HepG2 (cell line): ENCODE measurements around the gene CYP4X1. TPM values are rescaled to one million over a fixed set of nuclear protein-coding genes. Genes with fewer than 3 reads are reported as not detected.
"Not testable (repeated sequence)": the region's sequence is repeated elsewhere in the genome, so short reads cannot be mapped to it uniquely, and the experiment has no call there.

Experiments used
- ATAC-seq: fragments of 200-7000 bp; cut with Tn5 transposase; 3 replicates; pipeline ENCODE4 v1.9.1; 2020; ENCODE audit warnings: mild to moderate bottlenecking, moderate library complexity
- BruUV-seq: library from RNA; stranded (reverse); fragments of 400-500 nt; replicated peaks from 2 replicates; lab custom pipeline; 2021; lab: Mats Ljungman, UMichigan
- CTCF ChIA-PET: fragments of 300-600 bp; formaldehyde crosslinking; extraction: SDS; loops from one replicate; lab custom pipeline; 2021; ENCODE audit warnings: low total read pairs, inconsistent platforms, low intra/inter-chr PET ratio; lab: Yijun Ruan, JAX
- POLR2A ChIA-PET: fragments of 350-600 bp; sonication (Branson Sonifier 250); formaldehyde crosslinking; loops from one replicate; lab custom pipeline; 2020; ENCODE audit warnings: antibody characterized with exemption, inconsistent platforms; lab: Yijun Ruan, JAX
- DNase-seq: peaks from one replicate; pipeline ENCODE4 v3.0.0-alpha.2; 2015; ENCODE audit warnings: low spot score
- FAIRE-seq: peaks from 3 replicates; lab custom pipeline; 2011; peaks lifted over from hg19 to GRCh38; lab: Jason Lieb, UNC
- H2AFZ ChIP-seq: one replicate; pipeline ENCODE4 v1.6.1; 2011; ENCODE audit warnings: low read length, inconsistent platforms
- H3K27ac ChIP-seq: fragments of 300-600 bp; 3 replicates; pipeline ENCODE4 v1.8.0; 2011; ENCODE audit warnings: mixed run types, mild to moderate bottlenecking, mixed read lengths, low read length, inconsistent platforms; ENCODE audit not compliant: insufficient read depth; ENCODE audit errors: extremely low read length
- H3K27me3 ChIP-seq, 2 experiments: fragments of 200-600 bp in 1 of 2; 2 replicates in 1 of 2; 3 replicates in 1 of 2; pipeline versions ENCODE4 v1.6.0 to v1.8.0; 2011; ENCODE audit warnings: low read length in 2 of 2, mild to moderate bottlenecking in 2 of 2, moderate library complexity in 2 of 2, inconsistent platforms in 1 of 2; ENCODE audit not compliant: insufficient read depth in 2 of 2, control insufficient read depth in 1 of 2
- H3K36me3 ChIP-seq, 2 experiments: fragments of 200-600 bp in 1 of 2; replicated peaks in 1 of 2; 2 replicates in 1 of 2; 3 replicates in 1 of 2; pipeline versions ENCODE4 v1.5.1 to v1.8.0; 2011; ENCODE audit warnings: low read length in 2 of 2, inconsistent platforms in 1 of 2; ENCODE audit not compliant: insufficient read depth in 2 of 2, control insufficient read depth in 1 of 2
- H3K4me1 ChIP-seq: 2 replicates; pipeline ENCODE4 v1.5.1; 2012; ENCODE audit warnings: low read length, inconsistent platforms; ENCODE audit not compliant: insufficient read depth
- H3K4me2 ChIP-seq: 2 replicates; pipeline ENCODE4 v1.6.0; 2011; ENCODE audit warnings: low read depth, low read length, inconsistent platforms
- H3K4me3 ChIP-seq, 3 experiments: fragments of 200-600 bp in 1 of 3; sonication (generic), shearing (Covaris generic) in 1 of 3; replicated peaks in 1 of 3; 2 replicates each; pipeline ENCODE4 v1.5.1; 2011 to 2016; ENCODE audit warnings: low read length in 3 of 3, inconsistent platforms in 2 of 3, low read depth in 2 of 3, mild to moderate bottlenecking in 2 of 3, control low read depth in 1 of 3, mixed read lengths in 1 of 3; ENCODE audit not compliant: insufficient read depth in 1 of 3
- H3K79me2 ChIP-seq: one replicate; pipeline ENCODE4 v1.6.1; 2011; ENCODE audit warnings: low read length, inconsistent platforms; ENCODE audit not compliant: insufficient read depth
- H3K9ac ChIP-seq: 2 replicates; pipeline ENCODE4 v1.6.0; 2011; ENCODE audit warnings: mild to moderate bottlenecking, low read depth, low read length, inconsistent platforms; ENCODE audit not compliant: insufficient read depth
- H3K9me3 ChIP-seq: 2 replicates; pipeline ENCODE4 v1.5.1; 2012; ENCODE audit warnings: mild to moderate bottlenecking, low read length
- H4K20me1 ChIP-seq: 2 replicates; pipeline ENCODE4 v1.6.0; 2011; ENCODE audit warnings: inconsistent platforms, mild to moderate bottlenecking, low read length, moderate library complexity; ENCODE audit not compliant: insufficient read depth
- FOXM1 ChIP-seq: sonication (generic); formaldehyde crosslinking; IDR thresholded peaks from 2 replicates; pipeline ENCODE4 v1.5.0; 2020; ENCODE audit warnings: missing genetic modification reagents
- FUBP1 ChIP-seq: sonication (generic); formaldehyde crosslinking; IDR thresholded peaks from 2 replicates; pipeline ENCODE4 v1.5.1; 2020; ENCODE audit warnings: missing genetic modification reagents, mild to moderate bottlenecking, borderline replicate concordance
- KLF12 ChIP-seq: sonication (generic); formaldehyde crosslinking; IDR thresholded peaks from 2 replicates; pipeline ENCODE4 v1.4.0; 2020; ENCODE audit warnings: missing genetic modification reagents, borderline replicate concordance
- MXI1 ChIP-seq: IDR thresholded peaks from 3 replicates; pipeline ENCODE4 v1.6.1; 2012; ENCODE audit warnings: low read depth, low read length, inconsistent platforms, borderline replicate concordance
- SP4 ChIP-seq: sonication (generic); formaldehyde crosslinking; IDR thresholded peaks from 2 replicates; pipeline ENCODE4 v1.8.1; 2023; ENCODE audit warnings: mild to moderate bottlenecking, missing genetic modification reagents
- ZBED4 ChIP-seq: sonication (generic); formaldehyde crosslinking; IDR thresholded peaks from 2 replicates; pipeline ENCODE4 v1.4.0; 2020; ENCODE audit warnings: missing genetic modification reagents, borderline replicate concordance
- ZBTB21 ChIP-seq: sonication (generic); formaldehyde crosslinking; IDR thresholded peaks from 2 replicates; pipeline ENCODE4 v1.4.0; 2020; ENCODE audit warnings: missing genetic modification reagents
- WGBS: methylation state at CpG from one replicate; pipeline ENCODE4 v1.1.6; 2017; ENCODE audit warnings: low lambda C conversion rate; 5-methylcytosine and 5-hydroxymethylcytosine counted together
- in situ Hi-C: cut with HindIII; loops from 2 replicates; pipeline ENCODE4 v1.10.0; 2017; ENCODE audit warnings: low pct_unique_long_range_greater_than_20kb; ENCODE audit not compliant: extremely low pct_ligation_motif_present
- intact Hi-C: fragments of 100-400 bp; cut with micrococcal nuclease; formaldehyde crosslinking; loops from one replicate; pipeline ENCODE4 v1.10.0; 2022; ENCODE audit not compliant: unreplicated experiment
- polyA plus RNA-seq, 8 experiments: library from polyadenylated mRNA; depleted of rRNA in 3 of 8; stranded (reverse) in 7 of 8; unstranded in 1 of 8; fragments of >200 nt; fragmentation: Illumina TruSeq in 4 of 8; extraction: Trizol in 4 of 8; gene quantifications; 2 replicates each; pipeline versions ENCODE4 v1.2.1 to v1.2.3, GENCODE V29; 2011 to 2016; ENCODE audit warnings: low read depth in 4 of 8, missing spikeins in 1 of 8, mixed read lengths in 1 of 8; ENCODE audit not compliant: insufficient read depth in 1 of 8
- total RNA-seq, 5 experiments: library from RNA; depleted of rRNA; stranded (reverse); fragments of >200 nt; fragmentation: Illumina TruSeq; extraction: Trizol; gene quantifications; 2 replicates each; pipeline ENCODE4 v1.2.3, GENCODE V29; 2016; ENCODE audit warnings: low read depth in 1 of 5

Gene CYP4X1
- total and polyA plus RNA-seq, 2 of the 13 experiments (the other 11 are each of a cell fraction or from before 2014, with no cell fraction given) = 0.07 TPM; not detected in 1

DNA sequence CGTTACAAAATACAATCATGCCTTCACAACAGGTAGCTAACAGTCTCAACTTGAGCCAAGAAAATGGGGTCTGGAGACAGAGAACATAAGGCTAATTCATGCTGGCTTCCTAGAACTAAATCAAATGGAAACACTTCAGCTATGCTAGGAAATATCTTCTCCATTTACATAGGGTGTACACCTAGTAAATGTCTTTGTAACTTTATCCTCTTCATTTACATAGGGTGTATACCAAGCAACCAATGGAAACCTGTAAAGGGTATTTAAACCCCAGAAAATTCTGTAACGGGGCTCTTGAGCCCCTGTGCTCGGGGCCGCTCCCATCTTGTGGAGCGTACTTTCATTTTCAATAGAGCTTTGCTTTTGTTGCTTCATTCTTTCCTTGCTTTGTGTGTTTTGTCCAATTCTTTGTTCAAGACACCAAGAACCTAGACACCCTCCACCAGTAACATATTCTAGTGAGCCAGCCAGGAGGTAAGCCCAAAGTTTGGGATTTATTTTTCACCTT lies 19.5 kb upstream of the CYP4X1 start (continued):
- TF ChIP-seq ZBED4 (CRISPR knock-in tag) = no peak
- TF ChIP-seq ZBTB21 = no peak
- no peak for TF ChIP-seq FUBP1
- no peak for TF ChIP-seq SP4 (CRISPR knock-in tag)
- no peak for TF ChIP-seq FOXM1
- no peak for TF ChIP-seq KLF12 (CRISPR knock-in tag)
- TF ChIP-seq MXI1 = no peak

DNA sequence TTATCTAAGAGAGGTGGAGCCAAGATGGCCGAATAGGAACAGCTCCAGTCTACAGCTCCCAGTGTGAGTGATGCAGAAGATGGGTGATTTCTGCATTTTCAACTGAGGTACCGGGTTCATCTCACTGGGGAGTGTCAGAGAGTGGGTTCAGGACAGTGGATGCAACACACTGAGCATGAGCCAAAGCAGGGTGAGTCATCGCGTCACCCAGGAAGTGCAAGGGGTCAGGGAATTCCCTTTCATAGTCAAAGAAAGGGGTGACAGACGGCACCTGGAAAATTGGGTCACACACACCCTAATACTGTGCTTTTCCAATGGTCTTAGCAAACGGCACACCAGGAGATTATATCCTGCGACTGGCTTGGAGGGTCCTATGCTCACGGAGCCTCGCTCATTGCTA lies 17.0 kb upstream of the CYP4X1 start:
- H3K9ac ChIP-seq, POLR2A ChIA-PET, H3K79me2 ChIP-seq, H3K4me1 ChIP-seq, H3K4me2 ChIP-seq, H4K20me1 ChIP-seq, H3K4me3 ChIP-seq, H3K27me3 ChIP-seq, H3K36me3 ChIP-seq, DNase-seq, CTCF ChIA-PET, BruUV-seq, H3K27ac ChIP-seq, intact Hi-C loops, H3K9me3 ChIP-seq, ATAC-seq, FAIRE-seq, in situ Hi-C loops, H2AFZ ChIP-seq: not testable (repeated sequence)
- WGBS = 53% methylated on average over 9 of the region's 9 CpGs
